ENCODE results near the gene LYRM4.

Gene LYRM4

GRCh38 chr6:5205877-5206850, 54.6 kb downstream of the LYRM4 start:
- DNase-seq (ENCODE audit: low spot score): peak; percentile 91

- peak; percentile 23 for DNase-seq (ENCODE audit: low spot score)
These were observed 55.7 kb downstream of the LYRM4 start for GRCh38 chr6:5205035-5205507.

GRCh38 chr6:5204376-5204775, 56.4 kb downstream of the LYRM4 start:
- peak; percentile 15 for DNase-seq (ENCODE audit: low spot score)

DNA sequence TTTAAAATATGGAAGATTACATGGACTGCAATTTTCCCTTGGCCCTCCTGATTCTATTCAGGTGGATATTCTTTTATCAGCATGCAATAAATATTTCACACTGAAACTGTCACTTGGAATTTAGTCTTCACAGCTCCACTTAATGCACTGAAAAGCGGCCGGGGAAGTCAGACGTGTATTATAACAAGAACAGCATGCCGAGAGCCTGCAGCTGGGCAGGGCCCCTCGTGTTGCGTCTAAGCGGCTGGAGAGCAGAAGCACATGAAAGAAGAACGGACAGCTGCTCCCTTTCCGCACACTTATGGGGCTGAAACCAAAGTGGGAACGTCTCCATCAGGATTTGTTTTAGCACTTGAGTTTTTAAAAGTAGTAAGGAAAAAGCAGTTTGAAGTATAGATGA, 57.2 kb downstream of the LYRM4 start:
- DNase-seq (ENCODE audit: low spot score): peak; percentile 2

- peak; percentile 5 for DNase-seq (ENCODE audit: low spot score)
These were observed 57.8 kb downstream of the LYRM4 start for GRCh38 chr6:5202941-5203340.

- no peak for DNase-seq (ENCODE audit: low spot score)
These were observed 58.5 kb downstream of the LYRM4 start for GRCh38 chr6:5202206-5202605.

DNA sequence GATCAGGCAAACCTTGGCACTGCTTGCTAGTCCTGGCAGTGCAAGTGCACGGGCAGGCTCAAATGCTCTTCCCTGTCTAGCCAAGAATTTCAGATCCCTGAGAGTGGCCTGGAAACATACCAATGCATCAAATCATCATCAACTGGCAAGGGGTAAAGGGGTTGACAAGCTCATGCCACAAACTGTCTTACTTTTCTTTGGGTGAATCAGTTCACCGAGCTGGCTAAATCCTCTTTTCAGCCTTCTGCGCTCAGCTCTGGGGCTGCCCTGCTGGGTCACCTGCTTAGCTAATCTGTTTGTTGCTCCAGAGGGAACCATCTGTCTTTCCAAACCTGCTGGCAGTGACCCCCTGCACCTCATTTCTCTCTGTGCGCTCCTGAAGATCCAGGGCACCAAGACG, 59.5 kb downstream of the LYRM4 start:
- DNase-seq (ENCODE audit: low spot score): peak; percentile 83

DNA sequence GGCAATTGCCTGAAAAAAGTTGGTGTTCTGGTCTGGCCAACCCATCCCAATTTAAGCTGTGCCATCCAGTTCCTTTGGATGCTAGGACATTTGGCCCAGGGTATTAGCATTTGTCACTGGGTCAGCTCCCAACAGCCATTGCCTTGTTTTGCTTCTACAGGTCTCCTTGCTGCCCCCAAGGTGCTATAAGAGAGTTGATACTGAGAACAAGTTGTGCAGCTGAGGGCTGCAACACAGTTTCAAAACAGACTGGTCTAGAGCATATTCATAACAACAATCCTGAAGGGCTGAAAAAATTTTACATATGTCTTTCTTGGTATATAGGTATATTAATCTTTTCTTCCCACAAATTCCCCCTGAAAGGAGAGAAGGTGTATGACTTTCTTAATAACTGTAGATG, 61.0 kb downstream of the LYRM4 start:
- DNase-seq (ENCODE audit: low spot score): no peak

DNA sequence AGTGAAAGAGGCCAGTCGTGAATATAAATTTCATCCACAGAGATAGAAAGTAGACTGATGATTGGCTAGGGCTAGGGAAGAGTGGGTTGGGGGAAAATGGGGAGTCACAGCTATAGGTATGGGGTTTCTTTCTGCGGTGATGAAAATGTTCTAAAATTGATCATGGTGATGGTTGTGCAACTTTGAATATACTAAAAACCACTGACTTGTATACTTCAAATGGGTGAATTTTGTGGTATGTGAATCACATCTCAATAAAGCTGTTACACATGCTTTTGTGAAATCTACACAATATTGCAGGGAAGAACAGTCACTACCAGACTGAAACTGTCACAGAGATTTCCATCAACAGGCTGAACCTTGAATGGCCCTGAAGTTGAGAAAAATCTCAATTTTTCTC, 61.5 kb downstream of the LYRM4 start:
- DNase-seq (ENCODE audit: low spot score): no peak

GRCh38 chr6:5197084-5197483, 63.7 kb downstream of the LYRM4 start:
- no peak for DNase-seq (ENCODE audit: low spot score)

DNA sequence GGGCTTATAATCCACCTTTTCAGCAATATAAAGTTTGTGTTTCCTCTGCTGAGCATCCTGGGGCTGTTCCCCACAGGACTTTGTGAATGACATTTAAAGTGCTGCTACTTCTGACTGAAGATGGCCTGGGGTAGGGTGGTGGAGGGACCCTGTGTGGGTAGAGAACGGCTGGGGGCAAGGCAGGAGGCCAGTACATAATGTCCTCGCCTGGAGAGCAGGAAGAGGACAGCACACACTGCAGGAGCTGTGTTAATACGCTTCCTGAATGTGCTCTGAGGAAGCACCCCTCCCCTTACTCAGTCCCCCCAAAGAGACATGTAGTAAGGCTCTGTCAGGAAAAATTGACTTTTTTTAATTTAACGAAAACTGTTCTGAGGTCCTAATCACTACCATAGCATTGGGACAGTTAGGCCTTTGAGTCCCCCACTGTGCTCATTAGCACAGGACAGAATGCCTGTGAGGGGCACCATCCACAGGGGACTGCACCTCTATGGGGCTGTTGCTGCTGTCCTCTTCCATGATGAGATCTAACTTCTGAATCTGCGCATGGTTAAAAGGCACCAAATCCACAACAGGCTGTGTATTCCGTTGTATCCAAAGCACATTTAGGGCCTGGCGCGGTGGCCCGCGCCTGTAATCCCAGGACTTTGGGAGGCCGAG, 68.5 kb downstream of the LYRM4 start:
- DNase-seq (ENCODE audit: low spot score): no peak

GRCh38 chr6:5191722-5192121, 69.0 kb downstream of the LYRM4 start:
- no peak for DNase-seq (ENCODE audit: low spot score)

- DNase-seq (ENCODE audit: low spot score): no peak
These were observed 69.5 kb downstream of the LYRM4 start for GRCh38 chr6:5191222-5191621.

GRCh38 chr6:5190507-5190906, 70.2 kb downstream of the LYRM4 start:
- DNase-seq (ENCODE audit: low spot score): no peak

DNA sequence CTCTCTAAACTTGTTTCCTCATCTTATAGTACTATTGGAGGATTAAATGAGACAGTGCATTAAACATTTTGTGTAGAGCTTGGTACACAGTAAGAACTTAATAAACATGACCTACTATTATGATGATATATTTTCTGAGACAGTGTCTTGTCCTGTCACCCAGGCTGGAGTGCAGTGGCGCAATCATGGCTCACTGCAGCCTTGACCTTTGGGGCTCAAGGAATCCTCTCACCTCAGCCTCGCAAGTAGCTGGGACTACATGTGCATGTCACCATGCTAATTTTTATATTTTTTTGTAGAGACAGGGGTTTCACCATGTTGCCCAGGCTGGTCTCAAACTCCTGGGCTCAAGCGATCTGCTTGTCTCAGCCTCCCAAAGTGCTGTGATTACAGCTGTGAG, 72.1 kb downstream of the LYRM4 start:
- no peak for DNase-seq (ENCODE audit: low spot score)

DNA sequence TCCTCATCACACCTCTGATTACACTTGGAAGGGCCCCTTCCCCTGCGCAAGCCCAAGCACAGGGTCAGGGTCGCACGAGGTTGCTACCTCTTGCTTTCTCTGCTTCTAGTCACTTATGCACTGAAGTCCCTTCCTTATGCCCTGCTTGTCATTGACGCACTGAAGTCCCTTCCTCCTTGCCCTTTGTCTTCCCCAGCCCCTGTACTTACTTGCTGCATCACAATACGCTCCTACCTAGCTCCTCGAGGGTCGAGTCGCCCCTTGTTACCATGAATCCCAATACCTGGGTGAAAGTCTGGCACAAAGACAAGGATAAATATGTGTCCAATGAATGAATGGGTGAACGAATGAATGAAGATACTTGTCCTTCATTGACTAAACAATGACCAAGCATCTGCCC, 75.9 kb downstream of the LYRM4 start:
- no peak for DNase-seq (ENCODE audit: low spot score)

DNA sequence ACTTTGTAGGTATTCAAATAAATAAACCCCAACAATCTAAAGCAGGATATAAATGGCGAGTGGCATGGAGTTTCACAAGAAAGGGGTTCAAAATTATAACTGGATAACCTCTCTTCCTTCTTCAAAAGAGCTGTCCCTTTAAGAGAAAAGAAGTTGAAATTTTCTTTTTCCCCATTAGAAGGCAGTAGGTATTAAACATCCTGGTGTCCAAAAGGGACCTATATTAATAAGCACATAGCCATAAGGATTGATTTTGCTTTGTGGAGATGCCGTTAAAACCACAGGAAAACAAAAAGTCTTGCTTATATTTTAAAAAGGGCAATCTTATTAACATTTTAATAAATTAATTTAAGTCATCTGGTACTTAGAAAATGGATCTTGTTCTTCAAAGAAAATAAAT, 76.5 kb downstream of the LYRM4 start:
- DNase-seq (ENCODE audit: low spot score): no peak

GRCh38 chr6:5181510-5182317, 79.0 kb downstream of the LYRM4 start:
- no peak for DNase-seq (ENCODE audit: low spot score)

DNA sequence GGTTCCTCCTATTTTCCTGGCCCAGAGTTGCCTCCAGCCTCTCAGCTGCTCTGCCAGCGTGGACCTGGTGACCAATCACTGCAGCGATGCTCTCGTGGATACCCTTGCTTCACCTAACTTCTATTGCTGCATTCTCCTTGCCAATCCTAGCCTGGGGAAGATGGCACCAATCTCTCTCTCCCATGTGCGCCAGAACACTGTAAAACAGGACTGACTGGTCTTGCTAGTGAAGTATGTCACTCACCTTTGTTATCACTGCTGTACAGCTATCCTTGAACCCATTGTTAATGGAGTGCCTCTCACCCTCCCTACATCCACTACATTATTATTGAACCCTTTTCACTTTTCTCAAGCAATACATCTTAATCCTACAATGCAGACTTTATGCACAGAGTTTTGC, 80.1 kb downstream of the LYRM4 start:
- DNase-seq (ENCODE audit: low spot score): no peak

DNA sequence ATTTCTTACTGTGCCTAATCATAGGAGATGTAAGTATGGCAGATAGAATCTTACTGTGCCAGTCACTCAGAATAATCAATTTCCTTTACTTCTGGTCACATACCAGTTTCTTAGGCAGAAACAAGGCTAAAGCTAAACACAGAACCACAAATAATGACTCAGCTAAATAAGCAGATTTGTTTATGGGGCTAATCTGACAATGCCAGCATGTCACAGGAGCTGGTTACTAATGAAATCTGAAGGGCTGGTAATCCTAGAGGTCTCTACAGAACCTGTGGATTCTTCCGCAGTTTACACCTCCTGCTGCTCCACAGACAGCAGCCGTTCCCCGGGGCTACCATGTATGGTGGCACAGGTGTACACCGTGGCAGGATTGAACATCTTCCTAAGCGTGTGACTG, 80.8 kb downstream of the LYRM4 start:
- no peak for DNase-seq (ENCODE audit: low spot score)

GRCh38 chr6:5178806-5179205, 81.9 kb downstream of the LYRM4 start:
- DNase-seq (ENCODE audit: low spot score): no peak

DNA sequence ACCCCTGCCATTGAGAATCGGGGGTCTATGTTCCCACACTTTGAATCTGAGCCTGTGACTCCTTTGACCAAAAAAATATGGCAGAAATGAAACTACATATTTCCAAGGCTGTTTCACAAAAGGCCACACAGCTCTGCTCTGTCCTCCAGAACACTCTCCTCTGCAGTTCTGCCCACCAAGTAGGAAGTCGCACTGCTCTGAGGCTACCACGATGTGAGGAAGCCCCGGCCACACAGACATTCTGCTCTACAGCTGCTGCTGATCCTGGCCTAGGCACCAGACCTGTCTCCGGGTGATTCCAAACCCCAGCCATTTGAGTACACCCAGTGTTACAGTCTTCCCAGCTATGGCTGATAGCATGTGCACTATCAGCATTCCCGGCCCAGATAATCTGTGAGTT, 85.1 kb downstream of the LYRM4 start:
- DNase-seq (ENCODE audit: low spot score): no peak
